PC-9 (cell line): ENCODE data around the gene MRPS14.

Experiments used
- CTCF ChIP-seq: fragments of 200-600 bp; sonication (generic); conservative IDR thresholded peaks from 2 replicates; pipeline ENCODE4 v1.6.1; 2017; ENCODE audit warnings: mixed run types, antibody characterized with exemption, mild to moderate bottlenecking, moderate library complexity
- EZH2 ChIP-seq: fragments of 200-600 bp; sonication (generic); IDR thresholded peaks from 2 replicates; pipeline ENCODE4 v1.8.0; 2017; ENCODE audit warnings: antibody characterized with exemption, low read depth

GRCh38 chr1:175033953-175034352 lies 10.7 kb upstream of the MRPS14 start:
- no peak for TF ChIP-seq CTCF
- TF ChIP-seq EZH2 = no peak
